ENCODE measurements around the gene PYCR2.
"Not testable (repeated sequence)": the region's sequence is repeated elsewhere in the genome, so short reads cannot be mapped to it uniquely, and the experiment has no call there.

The PYCR2 gene

DNA sequence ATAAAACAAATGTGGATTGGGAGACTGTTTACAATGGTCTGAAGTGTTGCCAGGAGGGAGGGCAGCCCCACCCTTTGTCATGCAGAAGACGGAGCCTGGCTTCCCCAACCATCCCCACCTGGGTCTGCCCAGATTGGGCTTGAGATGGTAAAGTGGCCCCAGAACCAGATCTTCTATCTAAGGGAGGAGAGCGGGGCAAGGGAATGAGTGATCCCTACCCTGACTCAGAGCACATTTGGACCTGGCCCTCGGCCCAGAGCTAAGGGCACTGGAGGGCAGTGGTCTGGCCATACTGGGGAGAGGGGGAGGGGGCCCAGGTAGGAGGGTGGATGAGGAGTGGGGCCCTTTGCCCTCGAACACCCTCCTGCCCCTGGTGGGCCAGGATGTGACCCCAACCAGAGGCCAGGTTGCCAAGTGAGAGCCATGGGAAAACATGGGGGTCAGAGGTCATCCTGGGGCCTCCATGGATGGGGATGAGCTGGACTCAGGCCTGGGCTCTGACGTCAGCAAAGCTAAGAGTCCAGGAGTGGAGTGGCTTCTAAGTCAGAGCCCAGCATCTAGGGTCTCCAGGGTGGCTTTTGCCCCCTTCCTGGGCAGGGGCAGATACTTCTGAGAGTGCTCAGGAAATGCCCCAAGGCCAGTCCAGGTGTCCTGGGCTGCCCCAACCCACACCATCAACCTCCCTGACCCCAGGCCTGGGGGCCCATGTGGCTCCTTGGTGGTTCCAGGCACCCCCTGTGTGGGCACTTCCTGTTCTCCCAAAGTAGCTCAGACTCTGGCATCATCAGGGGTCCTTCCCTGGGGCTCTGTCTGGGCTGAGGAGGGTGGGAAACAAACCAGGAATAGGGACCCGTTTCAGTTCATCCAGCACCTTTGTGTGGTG lies 33.5 kb downstream of the PYCR2 start:
- no peak for DNase-seq (ENCODE audit: low read depth)

DNA sequence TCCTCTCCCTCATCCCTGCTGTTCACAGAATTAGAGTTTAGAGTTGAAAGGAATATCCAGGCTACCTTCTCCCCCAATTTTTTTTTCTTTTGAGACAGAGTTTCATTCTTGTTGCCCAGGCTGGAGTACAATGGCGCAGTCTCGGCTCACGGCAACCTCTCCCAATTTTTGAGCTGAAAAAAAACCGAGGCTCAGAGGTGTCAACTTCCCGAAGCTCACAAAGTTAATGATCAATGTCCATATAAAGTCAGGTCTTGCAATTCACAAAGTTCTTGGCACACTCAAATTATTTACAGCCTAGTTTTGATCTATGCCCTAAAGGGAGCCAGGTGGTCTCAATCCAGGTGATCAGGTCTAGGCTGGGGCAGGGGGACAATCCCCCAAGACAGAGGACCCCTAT lies 34.3 kb downstream of the PYCR2 start:
- no peak for DNase-seq (ENCODE audit: low read depth)

DNA sequence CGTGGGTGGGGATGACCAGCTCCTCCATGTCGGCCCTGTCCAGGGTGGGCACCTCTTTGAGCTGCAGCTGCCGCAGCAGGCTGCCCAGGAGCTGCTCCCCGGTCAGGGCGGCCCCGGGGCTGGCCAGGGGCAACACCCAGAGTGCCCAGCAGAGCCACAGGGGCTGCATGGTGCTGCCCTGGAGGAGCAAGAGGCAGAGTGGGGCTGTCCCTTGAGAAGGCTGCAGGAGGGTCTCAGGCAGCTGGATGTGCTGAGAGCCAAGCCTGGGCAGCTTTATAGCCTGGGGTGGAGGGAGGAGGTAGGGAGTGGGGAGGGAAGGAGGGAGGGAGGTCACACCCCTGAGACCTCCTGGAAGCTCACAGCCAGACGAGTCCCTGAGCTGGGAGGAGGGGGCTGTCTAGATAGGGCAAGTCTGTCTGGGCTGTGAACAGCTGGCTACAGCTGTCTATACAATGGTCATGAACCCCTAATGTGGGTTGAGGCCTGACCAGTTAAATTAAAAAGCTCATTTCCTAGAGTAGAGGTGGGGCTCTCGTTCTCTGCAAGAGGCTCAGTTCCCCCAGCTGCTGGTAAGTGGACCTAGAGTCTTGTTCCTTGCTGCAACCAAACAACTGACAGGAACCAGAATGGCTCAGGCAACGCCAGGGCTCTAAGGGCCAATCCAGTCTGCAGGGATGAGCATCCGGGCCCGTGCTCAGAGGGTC lies 35.0 kb downstream of the PYCR2 start, which contains the start of gene LEFTY1:
LEFTY1 (minus strand) TSS at position 249 of the 704 bp plus-strand sequence; CDS start at position 169, 80 bp downstream.
- DNase-seq (ENCODE audit: low read depth), result no peak

DNA sequence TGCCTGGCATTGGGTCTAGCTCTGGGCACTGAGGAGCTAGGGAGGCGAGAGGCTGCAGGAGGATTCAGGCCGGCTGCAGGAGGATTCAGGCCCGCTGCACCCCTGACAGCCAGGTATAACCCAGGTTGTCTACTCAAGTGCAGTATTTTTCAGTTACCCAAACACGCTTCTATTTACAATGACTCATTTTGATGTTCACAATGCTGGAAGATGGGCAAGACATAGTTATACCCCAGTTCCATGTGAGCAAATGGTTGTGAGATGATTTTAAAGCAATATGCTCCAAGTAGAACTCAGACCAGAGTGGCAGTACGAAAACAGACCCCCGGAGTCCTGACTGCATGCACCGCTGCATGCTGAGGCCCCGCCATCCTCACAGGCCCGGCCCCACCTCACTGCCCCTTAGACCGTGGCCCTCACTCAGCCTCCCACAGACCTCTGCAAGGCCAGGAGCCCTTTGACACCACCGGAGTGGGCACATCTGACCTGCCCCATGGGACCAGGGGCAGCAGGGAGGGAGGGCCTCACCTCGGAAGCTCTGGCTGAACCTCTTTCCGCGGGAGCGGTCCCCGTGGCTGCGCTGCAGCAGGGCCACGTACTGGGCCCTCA lies 35.7 kb downstream of the PYCR2 start:
- DNase-seq (ENCODE audit: low read depth), result no peak

DNA sequence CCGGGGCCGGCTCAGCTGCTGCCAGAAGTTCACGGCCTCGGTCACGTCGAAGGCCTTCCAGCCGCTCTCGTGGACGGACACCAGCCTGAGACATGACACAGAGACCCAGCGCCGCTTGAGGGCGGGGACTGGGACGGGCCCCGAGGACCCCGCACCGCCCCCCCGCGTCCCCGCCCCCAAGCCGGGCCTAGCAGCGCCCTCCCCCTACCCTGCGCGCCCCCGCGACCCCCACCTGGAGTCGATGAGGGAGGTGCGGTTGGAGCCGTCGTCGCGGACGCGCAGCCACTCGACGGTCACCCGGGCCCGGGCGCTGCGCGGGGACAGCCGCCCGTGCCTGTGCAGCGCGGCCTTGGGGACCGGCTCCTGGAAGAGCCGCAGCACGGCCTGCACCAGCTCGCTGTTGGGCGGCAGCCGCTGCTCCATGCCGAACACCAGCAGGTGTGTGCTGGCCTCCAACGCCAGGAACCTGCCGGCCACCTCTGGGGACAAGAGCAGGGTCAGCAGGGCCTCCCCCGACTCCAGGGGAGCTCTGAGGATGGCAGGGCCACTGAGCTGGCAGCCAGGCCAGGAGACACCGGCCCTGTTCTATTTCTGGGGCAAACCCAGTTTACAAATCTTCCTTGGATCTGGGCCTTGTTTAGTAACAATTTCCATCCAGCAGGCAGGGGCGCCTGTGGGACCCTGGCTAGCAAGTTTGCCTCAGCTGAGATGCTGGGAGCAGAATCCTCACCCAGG lies 36.3 kb downstream of the PYCR2 start:
- DNase-seq (ENCODE audit: low read depth), result not testable (repeated sequence)

DNA sequence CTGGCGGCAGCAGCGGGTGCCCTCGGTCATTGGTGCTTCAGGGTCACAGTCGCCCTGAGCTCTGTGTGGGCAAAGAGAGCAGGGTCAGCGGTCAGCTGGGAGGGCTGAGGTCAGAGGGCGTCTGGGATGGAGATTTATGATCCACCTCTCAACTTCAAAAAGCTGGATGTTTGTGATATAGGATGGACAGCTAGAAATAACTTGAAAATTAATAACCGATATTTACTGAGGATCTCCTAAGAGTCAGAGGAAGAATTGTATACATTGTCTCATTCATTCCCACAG lies 37.1 kb downstream of the PYCR2 start:
- no peak for DNase-seq (ENCODE audit: low read depth)

DNA sequence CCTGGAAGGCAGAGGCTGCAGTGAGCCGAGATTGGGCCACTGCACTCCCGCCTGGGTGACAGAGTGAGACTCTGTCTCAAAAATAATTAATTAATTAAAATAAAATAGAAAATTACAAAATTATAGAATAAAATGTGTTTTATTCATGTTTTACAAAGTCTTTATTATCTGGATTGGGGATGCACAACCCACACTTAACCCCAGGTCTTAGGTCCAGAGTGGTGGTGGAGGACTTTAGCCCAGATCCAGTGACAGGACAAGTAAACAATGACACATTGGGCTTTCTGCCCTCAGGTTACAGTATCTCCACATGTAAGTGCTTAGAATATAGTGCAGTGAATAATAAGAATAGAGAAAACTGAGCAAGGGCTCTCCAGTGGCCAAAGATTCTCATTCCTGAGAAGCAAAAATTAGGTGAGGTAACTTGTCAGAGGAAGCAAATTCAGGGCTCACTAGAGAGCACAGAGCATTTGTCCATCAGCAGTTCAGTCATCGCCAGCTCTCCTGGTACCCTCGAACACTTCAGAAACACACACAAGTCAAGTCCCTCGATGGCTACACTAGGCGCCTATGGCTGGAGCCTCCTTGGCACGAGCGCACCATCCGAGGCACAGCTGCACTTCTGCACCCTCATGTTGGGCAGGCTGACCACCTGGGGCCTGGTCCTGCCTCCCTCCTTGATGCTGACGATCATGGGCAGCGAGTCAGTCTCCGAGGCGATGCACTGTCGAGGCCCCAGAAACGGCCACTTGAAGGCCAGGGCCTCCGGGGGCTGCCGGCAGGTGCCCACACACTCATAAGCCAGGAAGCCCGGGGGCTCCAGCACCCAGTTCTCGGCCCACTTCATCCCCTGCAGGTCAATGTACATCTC lies 37.7 kb downstream of the PYCR2 start:
- no peak for DNase-seq (ENCODE audit: low read depth)

DNA sequence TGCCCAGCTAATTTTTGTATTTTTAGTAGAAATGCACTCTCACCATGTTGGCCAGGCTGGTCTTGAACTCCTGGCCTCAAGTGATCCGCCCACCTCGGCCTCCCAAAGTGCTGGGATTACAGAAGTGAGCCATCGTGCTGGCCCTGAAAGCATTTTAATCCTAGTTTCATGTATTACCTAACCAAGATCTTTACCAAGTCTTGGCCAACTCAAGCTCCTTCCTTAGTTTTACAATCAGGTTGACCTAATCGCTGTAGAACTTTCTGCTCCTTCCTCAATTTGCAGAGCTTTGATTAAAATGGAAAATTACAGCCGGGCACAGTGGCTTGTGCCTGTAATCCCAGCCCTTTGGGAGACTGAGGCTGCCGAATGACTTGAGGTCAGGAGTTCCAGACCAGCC lies 38.7 kb downstream of the PYCR2 start:
- DNase-seq (ENCODE audit: low read depth), result no peak

DNA sequence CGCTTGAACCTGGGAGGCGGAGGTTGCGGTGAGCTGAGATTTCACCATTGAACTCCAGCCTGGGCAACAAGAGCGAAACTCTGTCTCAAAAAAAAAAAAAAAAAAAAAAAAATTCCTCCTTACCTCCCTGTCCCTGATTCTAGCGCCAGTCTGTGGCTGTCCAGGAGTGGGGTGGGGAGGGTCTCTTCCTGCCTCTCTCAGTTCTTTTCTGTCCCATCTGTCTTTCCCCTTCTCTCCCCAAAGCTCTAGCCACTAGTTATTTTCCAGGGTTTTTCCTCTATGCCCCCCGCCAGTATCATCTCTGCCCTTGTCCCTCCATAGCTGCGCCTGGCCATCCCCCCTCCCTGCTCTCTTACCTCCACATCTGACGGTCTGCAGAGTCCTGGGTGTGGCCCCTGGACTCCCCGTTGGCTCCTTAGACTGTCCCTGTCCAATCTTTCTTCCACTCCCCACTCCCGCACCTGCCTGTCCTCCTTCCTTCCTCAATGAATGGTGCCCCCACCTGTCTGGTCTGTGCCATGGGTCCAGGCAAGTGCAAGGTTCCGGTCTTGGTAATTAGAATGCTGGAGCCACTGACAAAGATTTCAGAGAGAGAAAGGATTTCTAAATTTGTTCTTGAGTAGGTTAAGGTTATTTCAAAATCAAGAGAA lies 40.3 kb downstream of the PYCR2 start:
- DNase-seq (ENCODE audit: low read depth), result no peak

DNA sequence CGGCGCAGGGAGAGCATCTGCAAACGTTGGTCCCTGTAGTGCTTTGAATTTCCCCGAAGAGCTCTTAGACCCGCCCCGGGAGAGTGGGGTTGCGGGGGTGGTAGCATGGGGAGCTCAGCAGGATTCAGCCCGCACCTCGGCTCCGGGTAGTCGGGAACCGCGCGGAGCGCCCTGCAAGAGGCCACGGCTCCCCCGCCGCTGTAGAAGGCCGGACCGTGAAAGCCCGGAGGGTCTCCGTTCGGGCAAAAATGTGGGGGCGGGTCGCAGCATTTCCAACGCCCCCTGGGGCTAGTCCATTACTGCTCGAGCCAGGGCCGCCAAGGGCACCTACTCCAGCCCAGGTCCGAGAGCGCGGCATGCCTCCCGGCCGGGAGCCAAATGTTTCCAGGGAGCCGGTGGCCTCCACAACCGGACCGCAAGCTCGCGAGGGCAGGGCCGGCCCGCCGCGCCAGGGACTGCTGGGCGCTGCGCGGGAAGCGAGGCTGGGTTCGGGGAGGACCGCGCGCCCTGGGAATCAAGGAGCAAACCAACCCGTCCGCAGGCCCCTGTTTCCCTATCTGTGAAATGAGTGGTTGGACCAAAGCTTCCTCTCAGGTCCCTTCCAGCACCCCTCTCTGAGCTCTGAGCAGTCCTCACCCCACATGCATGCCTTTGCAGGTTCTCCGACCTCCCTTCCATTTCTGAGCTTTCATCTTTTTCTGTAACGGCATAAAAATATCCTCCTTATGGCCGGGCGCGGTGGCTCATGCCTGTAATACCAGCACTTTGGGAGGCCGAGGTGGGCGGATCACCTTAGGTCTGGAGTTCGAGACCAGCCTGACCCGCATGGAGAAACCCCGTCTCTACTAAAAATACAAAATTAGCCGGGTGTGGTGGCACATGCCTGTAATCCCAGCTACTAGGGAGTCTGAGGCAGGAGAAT lies 41.1 kb downstream of the PYCR2 start:
- DNase-seq (ENCODE audit: low read depth), result peak; percentile 42

DNA sequence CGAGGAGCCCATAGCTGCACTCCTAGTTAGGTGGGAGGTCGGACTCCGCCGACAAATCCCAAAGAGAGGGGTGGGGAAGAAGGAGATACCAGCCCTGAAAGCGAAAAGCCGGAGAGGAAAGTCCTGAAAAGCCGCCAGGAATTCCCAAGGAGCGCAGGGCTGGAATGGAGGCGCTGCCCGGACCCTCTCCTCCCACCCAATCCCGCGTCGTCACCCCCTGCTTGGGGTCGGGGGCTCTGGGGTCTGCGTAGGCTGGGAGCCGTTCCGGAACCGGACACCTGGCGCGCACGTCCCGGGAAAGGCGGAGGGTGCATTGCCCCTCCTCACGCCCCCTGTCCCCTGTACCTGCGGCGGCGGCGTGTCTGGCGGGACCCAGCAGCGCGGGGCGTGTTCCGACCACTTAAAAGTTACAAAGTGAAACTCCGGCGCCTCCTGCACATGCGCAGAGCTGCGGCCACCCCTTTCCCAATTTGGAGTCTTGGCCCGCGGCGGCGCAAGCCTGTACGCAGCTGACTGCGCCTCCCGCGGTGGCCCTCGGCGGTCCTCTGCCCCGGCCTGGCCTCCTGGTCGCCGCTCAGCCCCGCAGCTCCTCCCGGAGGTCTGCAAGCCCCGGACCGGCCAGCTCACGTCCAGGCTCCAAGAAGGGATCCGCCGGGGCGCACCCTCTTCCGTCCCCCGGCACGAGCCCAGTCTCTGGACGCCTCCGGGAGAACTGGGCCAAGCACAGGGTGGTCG lies 41.9 kb downstream of the PYCR2 start, which contains the start of gene TMEM63A:
TMEM63A (minus strand) TSS at position 422 of the 735 bp plus-strand sequence. CDS start 4,800 bp downstream, outside the sequence.
- peak; percentile 56 for DNase-seq (ENCODE audit: low read depth)

DNA sequence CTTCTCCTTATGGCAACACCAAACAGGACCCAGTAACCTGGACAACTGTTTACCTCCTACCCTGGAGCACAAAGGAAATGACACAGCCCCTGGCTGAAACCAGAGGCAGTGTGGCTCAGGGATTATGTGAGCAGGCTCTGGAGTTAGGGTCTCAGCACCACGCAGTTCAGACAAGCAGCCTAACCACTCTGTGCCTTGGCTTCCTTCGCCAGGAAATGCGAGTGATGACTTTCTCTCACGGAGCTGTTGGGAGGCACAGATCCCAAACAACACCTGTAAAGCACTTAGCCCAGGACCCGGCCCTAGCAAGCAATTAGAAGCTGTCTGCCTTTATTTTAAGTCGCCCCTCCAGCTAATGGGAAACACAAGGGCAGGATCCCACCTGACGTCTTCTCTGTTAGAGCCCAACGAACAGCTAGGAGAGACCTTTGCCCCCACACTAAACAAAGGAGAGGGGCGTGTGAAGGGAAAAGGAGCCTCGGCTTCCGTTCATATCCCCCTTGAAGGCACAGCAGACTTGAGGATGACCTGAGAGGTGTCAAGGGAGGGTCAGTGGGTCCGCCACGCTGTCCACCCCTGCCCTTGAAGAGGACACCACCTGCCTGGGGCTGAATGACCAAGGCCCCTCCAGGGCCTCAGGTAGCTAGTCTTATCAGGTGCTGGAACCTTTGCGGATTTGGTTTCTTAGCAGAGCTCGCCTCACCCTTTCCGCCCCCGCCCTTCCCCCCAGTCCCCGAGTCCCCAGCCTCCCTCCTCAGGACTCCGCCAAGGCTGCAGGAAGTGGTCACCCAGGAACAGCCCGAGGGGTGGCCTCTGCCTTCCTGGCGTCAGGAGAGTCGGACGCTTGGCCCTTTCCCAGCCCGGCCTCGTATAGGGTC lies 42.7 kb downstream of the PYCR2 start:
- no peak for DNase-seq (ENCODE audit: low read depth)

DNA sequence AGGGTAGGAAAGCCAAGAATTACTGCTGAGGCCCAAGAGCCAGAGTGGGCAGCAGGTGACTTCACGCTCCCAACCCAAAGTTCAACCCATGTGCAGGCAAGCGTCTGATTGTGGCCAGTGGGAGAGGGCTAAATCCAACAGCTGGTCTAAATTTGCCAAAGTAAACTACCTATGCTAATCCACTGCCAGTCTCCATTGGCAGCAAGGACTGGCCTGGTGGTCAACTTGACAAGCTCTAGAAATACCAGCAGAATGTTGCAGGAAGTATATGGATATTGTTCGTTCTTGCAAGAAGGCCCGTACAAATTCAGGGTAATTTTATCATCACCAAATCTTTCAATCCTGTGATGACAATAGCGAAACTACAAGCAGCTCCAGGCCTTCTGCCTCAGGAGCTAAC lies 43.4 kb downstream of the PYCR2 start:
- DNase-seq (ENCODE audit: low read depth), result no peak

DNA sequence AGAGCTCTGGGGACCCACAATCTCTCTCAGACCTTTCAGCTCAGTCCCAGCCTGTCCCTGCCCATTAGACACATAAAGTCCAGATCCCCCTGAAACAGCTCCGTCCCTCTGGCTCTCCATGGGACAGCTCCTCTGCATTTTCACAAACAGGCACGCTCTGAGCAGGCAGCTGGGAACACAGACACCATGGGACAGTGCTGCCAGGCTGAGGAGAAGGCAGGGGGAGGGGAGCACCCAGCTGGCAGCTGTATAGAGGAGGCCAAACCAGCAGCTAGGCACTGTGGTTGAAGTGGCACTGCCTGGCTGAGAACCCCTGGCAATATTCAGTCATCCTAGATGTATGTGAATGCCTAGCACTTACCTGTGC lies 43.8 kb downstream of the PYCR2 start:
- no peak for DNase-seq (ENCODE audit: low read depth)

DNA sequence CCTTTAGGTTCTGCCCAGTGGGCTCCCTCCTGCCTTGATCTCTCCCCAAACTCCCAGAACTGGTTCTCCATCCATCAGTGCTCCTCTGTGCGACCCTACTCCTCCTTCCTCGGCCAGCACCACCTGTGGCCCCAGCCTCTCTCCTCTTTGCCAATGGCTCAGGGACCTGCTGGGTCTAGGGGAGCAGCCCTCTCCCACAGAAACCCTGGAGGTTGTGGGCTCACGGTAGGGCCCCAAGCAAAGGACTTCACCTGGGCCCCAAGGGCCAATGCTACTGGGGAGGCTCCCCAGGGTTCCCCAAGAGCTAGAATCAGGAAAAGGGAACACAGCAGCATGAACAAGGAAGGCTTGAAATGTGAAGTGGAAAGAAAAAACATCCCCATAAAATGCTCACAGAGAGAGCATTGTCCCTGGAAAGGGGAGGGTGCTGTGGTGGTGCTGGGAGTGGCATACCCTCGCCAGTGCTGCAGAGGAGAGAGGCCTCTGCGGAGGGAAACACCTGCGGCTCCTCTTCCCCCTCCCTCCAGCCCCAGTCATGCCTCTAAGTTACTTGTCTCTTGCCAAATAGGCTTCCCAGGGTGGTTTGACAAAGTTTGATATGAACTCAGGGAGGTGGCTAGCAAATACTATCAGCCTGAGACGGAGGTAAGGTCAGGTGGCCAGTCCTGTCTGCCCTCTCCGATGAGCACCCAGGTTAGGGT lies 44.4 kb downstream of the PYCR2 start:
- no peak for DNase-seq (ENCODE audit: low read depth)

DNA sequence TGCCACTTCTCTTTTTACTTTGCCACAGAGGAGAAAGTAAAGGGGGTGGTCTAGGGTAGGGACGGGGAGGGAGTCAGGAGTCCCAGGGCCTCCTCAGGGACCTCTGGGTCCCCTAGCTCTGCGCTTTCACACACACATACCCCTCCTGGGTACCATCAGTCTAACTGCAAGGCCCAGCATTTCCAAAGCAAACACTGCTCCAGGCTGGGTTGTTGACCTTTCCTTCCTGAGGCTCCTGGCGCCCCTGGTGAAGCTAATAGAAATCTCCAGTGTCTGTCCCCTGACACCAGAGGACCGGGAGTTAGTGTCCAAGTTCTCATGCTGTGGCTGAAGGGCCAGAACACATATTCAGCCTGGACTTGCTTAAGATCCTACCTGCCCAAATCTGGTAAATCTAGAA lies 45.8 kb downstream of the PYCR2 start:
- DNase-seq (ENCODE audit: low read depth), result no peak

DNA sequence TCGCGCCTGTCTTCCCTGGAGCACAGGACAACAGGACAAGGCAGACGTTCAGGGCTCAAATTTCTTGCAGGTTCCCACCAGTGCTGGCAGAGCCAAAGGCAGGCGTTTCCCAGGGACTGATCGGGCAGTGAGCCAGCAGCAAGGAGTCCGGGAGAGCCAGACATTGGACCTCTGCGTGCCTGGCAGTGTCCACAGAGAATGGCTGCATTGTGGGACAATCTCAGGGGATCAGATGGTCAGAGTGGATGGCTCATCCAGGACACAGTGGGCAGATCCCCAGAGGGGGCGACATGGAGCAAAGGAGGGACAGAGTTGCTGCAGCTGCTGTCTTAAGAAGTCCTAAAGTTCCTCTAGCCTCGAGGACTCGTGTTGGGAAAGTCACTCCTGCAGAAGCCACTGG lies 46.5 kb downstream of the PYCR2 start:
- DNase-seq (ENCODE audit: low read depth), result peak; percentile 17

Data from amniotic epithelial cell (primary cell).